IMR-90 (cell line): ENCODE results near the gene TMEM63B. TPM values are rescaled to one million over a fixed set of nuclear protein-coding genes. Genes with fewer than 3 reads are reported as not detected.

Experiments used
- ATAC-seq: fragments of 200-7000 bp; cut with Tn5 transposase; 2 replicates; pipeline ENCODE4 v1.9.1; 2020; ENCODE audit warnings: low read depth, mild to moderate bottlenecking, moderate library complexity
- Bru-seq: library from RNA; stranded (reverse); fragments of 400-500 nt; gene quantifications from one replicate; lab custom pipeline; 2021; lab: Mats Ljungman, UMichigan
- BruChase-seq, 2 experiments: library from RNA; stranded (reverse); fragments of 400-500 nt; gene quantifications; one replicate each; lab custom pipeline; 2021; lab: Mats Ljungman, UMichigan
- BruUV-seq: library from RNA; stranded (reverse); fragments of 400-500 nt; replicated peaks from 2 replicates; lab custom pipeline; 2021; lab: Mats Ljungman, UMichigan
- CTCF ChIA-PET: fragments of 300-600 bp; formaldehyde crosslinking; extraction: SDS; loops from one replicate; lab custom pipeline; 2021; ENCODE audit warnings: antibody characterized with exemption; lab: Yijun Ruan, JAX
- POLR2A ChIA-PET: fragments of 300-600 bp; sonication (Branson Sonifier 250); formaldehyde crosslinking; loops from one replicate; lab custom pipeline; 2022; ENCODE audit warnings: antibody characterized with exemption; ENCODE audit not compliant: unreplicated experiment; lab: Charles Lee
- DNase-seq: peaks from one replicate; pipeline ENCODE4 v3.0.0; 2013
- H2AFZ ChIP-seq: replicated peaks from 2 replicates; pipeline ENCODE3; 2013; ENCODE audit warnings: low read length, mild to moderate bottlenecking; ENCODE audit not compliant: poor library complexity
- H2AK5ac ChIP-seq: 2 replicates; pipeline ENCODE4 v1.6.1; 2013; ENCODE audit warnings: low read depth, low read length, inconsistent platforms
- H2AK9ac ChIP-seq: replicated peaks from 2 replicates; pipeline ENCODE3; 2013; ENCODE audit warnings: mild to moderate bottlenecking, low read depth, low read length, moderate library complexity; ENCODE audit not compliant: poor library complexity
- H2BK120ac ChIP-seq: 2 replicates; pipeline ENCODE4 v1.6.1; 2013; ENCODE audit warnings: low read depth, low read length, inconsistent platforms
- H2BK15ac ChIP-seq: 3 replicates; pipeline ENCODE4 v1.6.1; 2013; ENCODE audit warnings: low read depth, low read length, inconsistent platforms
- H2BK20ac ChIP-seq: 2 replicates; pipeline ENCODE4 v1.6.1; 2013; ENCODE audit warnings: low read depth, mild to moderate bottlenecking, inconsistent platforms, low read length, moderate library complexity
- H2BK5ac ChIP-seq: 2 replicates; pipeline ENCODE4 v1.6.1; 2013; ENCODE audit warnings: mild to moderate bottlenecking, low read depth, low read length, inconsistent platforms; ENCODE audit not compliant: poor library complexity, severe bottlenecking
- H3K14ac ChIP-seq: replicated peaks from 2 replicates; pipeline ENCODE4 v1.6.1; 2013; ENCODE audit warnings: low read depth, low read length, inconsistent platforms
- H3K18ac ChIP-seq: 2 replicates; pipeline ENCODE4 v1.6.1; 2013; ENCODE audit warnings: low read depth, low read length, control low read depth
- H3K23ac ChIP-seq: 2 replicates; pipeline ENCODE4 v1.6.1; 2013; ENCODE audit warnings: low read depth, low read length, inconsistent platforms
- H3K27ac ChIP-seq: 2 replicates; pipeline ENCODE4 v1.5.1; 2013; ENCODE audit warnings: mild to moderate bottlenecking, control low read depth, low read length; ENCODE audit not compliant: insufficient read depth
- H3K27me3 ChIP-seq: 2 replicates; pipeline ENCODE4 v1.6.1; 2013; ENCODE audit warnings: low read length; ENCODE audit not compliant: control insufficient read depth, insufficient read depth
- H3K36me3 ChIP-seq: 2 replicates; pipeline ENCODE4 v1.6.1; 2013; ENCODE audit warnings: low read length, mixed read lengths; ENCODE audit not compliant: control insufficient read depth, insufficient read depth
- H3K4ac ChIP-seq: 2 replicates; pipeline ENCODE4 v1.6.1; 2013; ENCODE audit warnings: low read depth, low read length, inconsistent platforms
- H3K4me1 ChIP-seq: 2 replicates; pipeline ENCODE4 v1.6.1; 2013; ENCODE audit warnings: low read length, mixed read lengths; ENCODE audit not compliant: control insufficient read depth, insufficient read depth
- H3K4me2 ChIP-seq: 2 replicates; pipeline ENCODE4 v1.6.1; 2013; ENCODE audit warnings: low read depth, mild to moderate bottlenecking, control low read depth, low read length, moderate library complexity
- H3K4me3 ChIP-seq: 2 replicates; pipeline ENCODE4 v1.5.1; 2013; ENCODE audit warnings: low read depth, mild to moderate bottlenecking, control low read depth, low read length, moderate library complexity; ENCODE audit not compliant: insufficient read depth
- H3K56ac ChIP-seq: 2 replicates; pipeline ENCODE4 v1.6.1; 2013; ENCODE audit warnings: low read length, inconsistent platforms; ENCODE audit not compliant: insufficient read depth; ENCODE audit errors: extremely low read depth
- H3K79me1 ChIP-seq, 2 experiments: 2 replicates each; pipeline ENCODE4 v1.6.1; 2013; ENCODE audit warnings: low read length in 2 of 2, inconsistent platforms in 1 of 2, low read depth in 1 of 2
- H3K9ac ChIP-seq: 2 replicates; pipeline ENCODE4 v1.6.1; 2013; ENCODE audit warnings: low read depth, low read length, control low read depth
- H3K9me1 ChIP-seq: 2 replicates; pipeline ENCODE4 v1.6.1; 2013; ENCODE audit warnings: low read length, inconsistent platforms; ENCODE audit not compliant: insufficient read depth
- H3K9me3 ChIP-seq: 2 replicates; pipeline ENCODE4 v1.6.1; 2013; ENCODE audit warnings: low read length; ENCODE audit not compliant: control insufficient read depth, insufficient read depth
- H4K20me1 ChIP-seq: 2 replicates; pipeline ENCODE4 v1.6.1; 2013; ENCODE audit warnings: low read length, inconsistent platforms; ENCODE audit not compliant: insufficient read depth
- H4K5ac ChIP-seq: 2 replicates; pipeline ENCODE4 v1.6.1; 2013; ENCODE audit warnings: mild to moderate bottlenecking, low read depth, low read length, control low read depth
- H4K8ac ChIP-seq, 2 experiments: 2 replicates each; pipeline ENCODE4 v1.6.1; 2013; ENCODE audit warnings: low read depth in 2 of 2, low read length in 2 of 2, control low read depth in 1 of 2, inconsistent platforms in 1 of 2
- H4K91ac ChIP-seq: 2 replicates; pipeline ENCODE4 v1.6.1; 2013; ENCODE audit warnings: low read depth, low read length, inconsistent platforms; ENCODE audit not compliant: insufficient read depth
- CEBPB ChIP-seq: IDR thresholded peaks from 2 replicates; pipeline ENCODE4 v1.6.1; 2012; ENCODE audit warnings: low read depth, low read length, improper control_type of control experiment
- MAZ ChIP-seq: IDR thresholded peaks from 2 replicates; pipeline ENCODE4 v1.6.1; 2012; ENCODE audit warnings: low read depth, mild to moderate bottlenecking, low read length, improper control_type of control experiment, moderate library complexity, borderline replicate concordance
- MXI1 ChIP-seq: IDR thresholded peaks from 2 replicates; pipeline ENCODE4 v1.6.1; 2012; ENCODE audit warnings: low read depth, mild to moderate bottlenecking, low read length, moderate library complexity, borderline replicate concordance
- POLR2A ChIP-seq: IDR thresholded peaks from 2 replicates; pipeline ENCODE4 v1.6.1; 2012; ENCODE audit warnings: mild to moderate bottlenecking, low read depth, low read length
- SMC3 ChIP-seq: fragments of 150-350 bp; IDR thresholded peaks from 2 replicates; pipeline ENCODE4 v1.6.1; 2016; ENCODE audit warnings: low read depth, mild to moderate bottlenecking, antibody characterized with exemption, low read length, moderate library complexity
- WGBS, 2 experiments: methylation state at CpG; one replicate each; pipeline versions ENCODE4 v1.1.5 to v1.1.7; 2013; ENCODE audit warnings: missing lambda C conversion rate in 2 of 2; ENCODE audit not compliant: insufficient read length in 1 of 2; ENCODE audit errors: extremely low coverage in 2 of 2; 5-methylcytosine and 5-hydroxymethylcytosine counted together
- dilution Hi-C: fragments of 300-500 bp; cut with HindIII; formaldehyde crosslinking; loops from one replicate; pipeline ENCODE4 v1.14.3; 2018; ENCODE audit warnings: low sequenced_read_pairs; ENCODE audit not compliant: unreplicated experiment
- in situ Hi-C: fragments of 300-500 bp; cut with MboI; formaldehyde crosslinking; loops from 3 replicates; pipeline ENCODE4 v1.14.3; 2019; ENCODE audit warnings: low sequenced_read_pairs, inconsistent platforms, mixed read lengths
- intact Hi-C: fragments of 100-400 bp; cut with micrococcal nuclease; formaldehyde crosslinking; loops from 2 replicates; pipeline ENCODE4 v1.10.0; 2022
- long read RNA-seq: library from polyadenylated mRNA; unstranded; transcript quantifications from one replicate; pipeline ENCODE4 v2.0.0, GENCODE V29; 2021; ENCODE audit not compliant: unreplicated experiment
- polyA plus RNA-seq, 3 experiments: library from polyadenylated mRNA; depleted of rRNA; stranded (reverse); fragments of >200 nt; gene quantifications; 2 replicates each; pipeline ENCODE4 v1.2.3, GENCODE V29; 2012; ENCODE audit warnings: low replicate concordance in 1 of 3
- total RNA-seq: library from RNA; depleted of rRNA; stranded (reverse); fragments of >200 nt; gene quantifications from 2 replicates; pipeline ENCODE4 v1.2.3, GENCODE V29; 2012; rRNA removed
- TF ChIP-seq, protein P1 (sequence below): fragments of 150-350 bp; IDR thresholded peaks from 2 replicates; pipeline ENCODE4 v1.6.1; 2017; ENCODE audit warnings: mild to moderate bottlenecking, antibody characterized with exemption, low read length, low read depth

The TMEM63B gene
- 12.2 and 12.8 TPM in 2 replicates for total RNA-seq
- 42.6 and 45.6 TPM in 2 replicates for polyA plus RNA-seq (2012; rRNA removed)
- polyA plus RNA-seq (2012; cell fraction: cytosol; rRNA removed) = 18.6 and 55.2 TPM in 2 replicates
- 129 TPM in 2 replicates for polyA plus RNA-seq (2012; cell fraction: nucleus; rRNA removed; ENCODE audit: low replicate concordance)
- Bru-seq, nascent RNA = percentile 73 among the genes with signal in this experiment
- BruChase-seq, experiment 1, labeled RNA remaining after a 6-hour chase = percentile 87 among the genes with signal in this experiment
- percentile 87 among the genes with signal in this experiment for BruChase-seq, experiment 2, labeled RNA remaining after a 2-hour chase
- long read RNA-seq, partial matches to known transcripts = 14 of 23 reads
- long read RNA-seq, other reads (novel, unspliced or antisense) = 6 of 23 reads

DNA sequence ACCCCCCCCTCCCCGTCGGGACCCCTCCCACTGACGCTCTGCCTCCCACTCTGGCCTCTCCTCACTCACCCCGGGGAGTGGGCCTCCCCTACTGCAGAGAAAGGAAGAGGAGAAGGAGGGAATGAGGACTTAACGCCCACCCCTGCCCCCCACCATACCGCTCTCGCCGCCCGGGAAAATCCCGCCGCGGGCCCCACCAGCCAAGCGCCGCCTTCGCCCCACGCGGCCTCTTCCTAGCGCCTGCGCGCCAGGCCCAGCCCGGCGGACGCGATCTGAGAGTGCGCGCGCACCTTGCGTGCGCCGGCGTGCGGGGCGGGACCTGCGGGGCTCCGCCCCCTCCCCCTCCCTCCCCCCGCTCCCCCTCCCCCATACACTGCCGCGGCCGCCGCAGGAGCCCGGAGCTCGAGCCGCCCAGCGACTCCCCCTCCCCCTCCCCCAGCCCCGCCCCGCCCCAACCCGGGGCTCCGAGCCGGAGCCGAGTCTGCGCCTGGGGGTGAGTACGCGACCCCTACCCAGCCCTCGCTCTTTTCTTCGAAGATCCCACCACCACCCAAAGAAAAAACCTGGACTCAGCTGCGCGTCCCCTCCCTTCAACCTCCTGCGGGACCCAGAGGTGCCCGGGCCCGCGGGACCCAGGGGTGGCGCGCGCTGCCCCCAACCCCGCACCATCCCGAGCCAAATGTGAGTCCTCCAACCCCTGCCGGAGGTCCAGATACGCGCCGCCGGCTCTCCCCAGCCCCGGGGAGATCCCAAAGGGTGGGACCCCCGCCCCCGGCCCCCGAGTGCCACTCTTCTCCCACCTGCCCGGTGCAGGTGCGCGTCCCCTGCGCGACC, at the start of gene TMEM63B, which contains the start of gene MRPL14:
Gene TMEM63B (plus strand): TSS at position 369 of the 834 bp plus-strand sequence. CDS start 7,031 bp downstream, outside the sequence.
Gene MRPL14 (minus strand): TSS at position 267 of the 834 bp plus-strand sequence. CDS start 10,841 bp downstream, outside the sequence.
- H3K18ac ChIP-seq = peak within 1 kb of the TSS; percentile 83
- peak within 1 kb of the TSS; percentile 94 for H3K4me3 ChIP-seq
- no peak within 1 kb of the TSS for H2BK20ac ChIP-seq
- intact Hi-C loops = no loop called here
- peak within 1 kb of the TSS; percentile 87 for H3K14ac ChIP-seq
- no peaks in the 10 kb centered on the region; the same call in 1 of the 2 replicates for H3K9me1 ChIP-seq
- H3K27ac ChIP-seq = peak within 1 kb of the TSS; percentile 95
- BruUV-seq = no TSS peak
- H3K27me3 ChIP-seq = no peaks in the 10 kb centered on the region
- H2BK120ac ChIP-seq = 0 out of 2 replicates have a peak within 1 kb of the TSS, but pooled peaks have one; percentile 0
- peak within 1 kb of the TSS; percentile 92 for H3K4me2 ChIP-seq
- peak within 1 kb of the TSS; percentile 61; the same call in 1 of the 2 replicates for H4K91ac ChIP-seq
- no peaks in the 10 kb centered on the region for H3K9me3 ChIP-seq
- ChIA-PET POLR2A (interaction anchor here (0.5 kb wide), 1 partner anchor 28 kb away, joined by 5 read pairs; no protein-coding TSS in a partner anchor), CTCF (no interaction called here)
- H4K20me1 ChIP-seq = peaks cover 47% of the 10 kb centered on the region
- H2AFZ ChIP-seq = peak within 1 kb of the TSS; percentile 93
- H2BK5ac ChIP-seq = peak within 1 kb of the TSS; percentile 88
- peaks cover 40 to 75% of the 10 kb centered on the region in 2 experiments for H3K79me1 ChIP-seq
- ATAC-seq (peak; percentile 89), DNase-seq (peak; percentile 88)
- H3K56ac ChIP-seq = peak within 1 kb of the TSS; percentile 73
- 1% methylated on average over 14 of the region's 80 CpGs; no CpG with 5 or more reads in 1 of the 2 experiments for WGBS, 2 experiments
- H3K36me3 ChIP-seq = no peaks in the 10 kb centered on the region
- H3K4ac ChIP-seq = peak within 1 kb of the TSS; percentile 91
- no peak within 1 kb of the TSS for H2BK15ac ChIP-seq
- peak within 1 kb of the TSS; percentile 76 for H3K23ac ChIP-seq
- dilution Hi-C loops = no loop called here
- H4K8ac ChIP-seq = peak within 1 kb of the TSS; percentile 67 to 74; a peak in 2 of 4 replicates
- peak within 1 kb of the TSS; percentile 94 for H3K9ac ChIP-seq
- peaks cover 18% of the 10 kb centered on the region for H3K4me1 ChIP-seq
- H4K5ac ChIP-seq = peak within 1 kb of the TSS; percentile 58; the same call in 1 of the 2 replicates
- TF ChIP-seq, protein P1, sequence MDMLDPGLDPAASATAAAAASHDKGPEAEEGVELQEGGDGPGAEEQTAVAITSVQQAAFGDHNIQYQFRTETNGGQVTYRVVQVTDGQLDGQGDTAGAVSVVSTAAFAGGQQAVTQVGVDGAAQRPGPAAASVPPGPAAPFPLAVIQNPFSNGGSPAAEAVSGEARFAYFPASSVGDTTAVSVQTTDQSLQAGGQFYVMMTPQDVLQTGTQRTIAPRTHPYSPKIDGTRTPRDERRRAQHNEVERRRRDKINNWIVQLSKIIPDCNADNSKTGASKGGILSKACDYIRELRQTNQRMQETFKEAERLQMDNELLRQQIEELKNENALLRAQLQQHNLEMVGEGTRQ = peak; percentile 64; the same call in 1 of the 2 replicates
- TF ChIP-seq MXI1 (0 out of 2 replicates have a peak, but pooled peaks have one; percentile 32), CEBPB (no peak), SMC3 (no peak), POLR2A (peak; percentile 47; the same call in 1 of the 2 replicates), MAZ (peak; percentile 70; the same call in 1 of the 2 replicates)
- H2AK5ac ChIP-seq = peak within 1 kb of the TSS; percentile 74
- in situ Hi-C loops = no loop called here
- H2AK9ac ChIP-seq = peak within 1 kb of the TSS; percentile 96
